GM12878 (cell line): Measurements from ENCODE around the gene WNK1. TPM values are rescaled to one million over a fixed set of nuclear protein-coding genes. Genes with fewer than 3 reads are reported as not detected.

Source experiments
- ATAC-seq: fragments of 200-7000 bp; cut with Tn5 transposase; 3 replicates; pipeline ENCODE4 v1.9.1; 2020; ENCODE audit warnings: mild to moderate bottlenecking, moderate library complexity
- BruUV-seq: library from RNA; stranded (reverse); fragments of 400-500 nt; replicated peaks from 2 replicates; lab custom pipeline; 2021; lab: Mats Ljungman, UMichigan
- CTCF ChIA-PET: fragments of 300-600 bp; sonication (Branson Sonifier 250); formaldehyde crosslinking; extraction: SDS; loops from one replicate; lab custom pipeline; 2021; ENCODE audit warnings: inconsistent platforms; lab: Yijun Ruan, JAX
- POLR2A ChIA-PET: fragments of 350-600 bp; formaldehyde crosslinking; extraction: SDS; loops from one replicate; lab custom pipeline; 2021; ENCODE audit warnings: inconsistent platforms; lab: Charles Lee
- RAD21 ChIA-PET: fragments of 300-600 bp; sonication (Branson Sonifier 250); formaldehyde crosslinking; loops from one replicate; lab custom pipeline; 2023; ENCODE audit warnings: antibody characterized with exemption; ENCODE audit not compliant: unreplicated experiment; lab: Charles Lee
- SMC1A ChIA-PET: fragments of 300-600 bp; sonication (Branson Sonifier 250); formaldehyde crosslinking; loops from one replicate; lab custom pipeline; 2023; ENCODE audit not compliant: unreplicated experiment, uncharacterized antibody; lab: Charles Lee
- DNase-seq: peaks from one replicate; pipeline ENCODE4 v3.0.0-alpha.2; 2011; ENCODE audit warnings: low read depth, low spot score
- FAIRE-seq: peaks from 3 replicates; lab custom pipeline; 2011; peaks lifted over from hg19 to GRCh38; lab: Jason Lieb, UNC
- H2AFZ ChIP-seq: 2 replicates; pipeline ENCODE4 v1.6.0; 2011; ENCODE audit warnings: low read depth, low read length, control low read depth; ENCODE audit not compliant: control insufficient read depth
- H3K27ac ChIP-seq: 2 replicates; pipeline ENCODE4 v1.5.1; 2011; ENCODE audit warnings: control low read depth; ENCODE audit not compliant: control insufficient read depth, insufficient read depth
- H3K27me3 ChIP-seq, 2 experiments: replicated peaks in 1 of 2; 2 replicates each; pipeline versions ENCODE4 v1.6.0 to v1.6.1; 2011; ENCODE audit warnings: low read length in 1 of 2; ENCODE audit not compliant: control insufficient read depth in 2 of 2, insufficient read depth in 2 of 2
- H3K36me3 ChIP-seq, 2 experiments: 2 replicates each; pipeline ENCODE4 v1.5.1; 2011; ENCODE audit warnings: low read length in 1 of 2; ENCODE audit not compliant: control insufficient read depth in 2 of 2, insufficient read depth in 2 of 2
- H3K4me1 ChIP-seq: 2 replicates; pipeline ENCODE4 v1.6.1; 2011; ENCODE audit warnings: mild to moderate bottlenecking, low read length, moderate library complexity, mixed read lengths; ENCODE audit not compliant: control insufficient read depth, insufficient read depth
- H3K4me2 ChIP-seq: 2 replicates; pipeline ENCODE4 v1.6.0; 2011; ENCODE audit warnings: control low read depth; ENCODE audit not compliant: control insufficient read depth, insufficient read depth
- H3K4me3 ChIP-seq: fragments of 200-600 bp; sonication (generic); 2 replicates; pipeline ENCODE4 v1.5.1; 2016
- H3K79me2 ChIP-seq: 2 replicates; pipeline ENCODE4 v1.6.0; 2011; ENCODE audit warnings: low read length; ENCODE audit not compliant: control insufficient read depth, insufficient read depth
- H3K9ac ChIP-seq: 2 replicates; pipeline ENCODE4 v1.8.0; 2011; ENCODE audit warnings: low read length, control low read depth, mixed read lengths; ENCODE audit not compliant: control insufficient read depth, insufficient read depth
- H3K9me3 ChIP-seq: replicated peaks from 3 replicates; pipeline ENCODE4 v1.5.1; 2011; ENCODE audit warnings: mild to moderate bottlenecking, low read length; ENCODE audit not compliant: control insufficient read depth, insufficient read depth
- H4K20me1 ChIP-seq: 2 replicates; pipeline ENCODE4 v1.6.0; 2011; ENCODE audit not compliant: control insufficient read depth, insufficient read depth
- ASH2L ChIP-seq: fragments of 300-600, 200-600 bp; sonication (generic); IDR thresholded peaks from 2 replicates; pipeline ENCODE4 v1.6.1; 2017; ENCODE audit warnings: low read depth, mild to moderate bottlenecking, borderline replicate concordance
- ATF3 ChIP-seq: IDR thresholded peaks from 2 replicates; pipeline ENCODE4 v1.6.1; 2011; ENCODE audit warnings: low read depth, mild to moderate bottlenecking, low read length, moderate library complexity, borderline replicate concordance; ENCODE audit errors: extremely low read depth
- CBFB ChIP-seq: IDR thresholded peaks from 2 replicates; pipeline ENCODE4 v1.6.1; 2016; ENCODE audit warnings: antibody characterized with exemption, low read depth
- CBX5 ChIP-seq: sonication (generic); IDR thresholded peaks from 2 replicates; pipeline ENCODE4 v1.6.1; 2016; ENCODE audit warnings: low read depth, moderate library complexity, mild to moderate bottlenecking, inconsistent platforms
- GABPA ChIP-seq: IDR thresholded peaks from 2 replicates; pipeline ENCODE4 v1.6.1; 2014; ENCODE audit warnings: antibody characterized with exemption, low read depth, mild to moderate bottlenecking, inconsistent platforms
- KAT2A ChIP-seq: conservative IDR thresholded peaks from 2 replicates; pipeline ENCODE4 v1.6.1; 2011; ENCODE audit warnings: low read depth, low read length; ENCODE audit not compliant: control insufficient read depth
- NFYA ChIP-seq: IDR thresholded peaks from 2 replicates; pipeline ENCODE4 v1.6.1; 2011; ENCODE audit warnings: low read depth, mild to moderate bottlenecking, low read length, improper control_type of control experiment, borderline replicate concordance
- PML ChIP-seq: IDR thresholded peaks from 2 replicates; pipeline ENCODE4 v1.6.1; 2012; ENCODE audit warnings: low read length, inconsistent platforms
- RELB ChIP-seq: fragments of 450-650 bp; IDR thresholded peaks from 2 replicates; pipeline ENCODE4 v1.6.1; 2017; ENCODE audit warnings: low read depth, mild to moderate bottlenecking, moderate library complexity
- SPI1 ChIP-seq: IDR thresholded peaks from 2 replicates; pipeline ENCODE4 v1.6.1; 2011; ENCODE audit warnings: low read depth, mild to moderate bottlenecking, low read length, moderate library complexity, borderline replicate concordance; ENCODE audit not compliant: insufficient read depth
- STAT1 ChIP-seq: fragments of 450-650 bp; conservative IDR thresholded peaks from 2 replicates; pipeline ENCODE4 v1.6.1; 2014; ENCODE audit warnings: antibody characterized with exemption, mild to moderate bottlenecking
- TCF3 ChIP-seq: IDR thresholded peaks from 2 replicates; pipeline ENCODE4 v1.6.1; 2012; ENCODE audit warnings: low read depth, mild to moderate bottlenecking, low read length, borderline replicate concordance; ENCODE audit not compliant: insufficient read depth
- WRNIP1 ChIP-seq: IDR thresholded peaks from 2 replicates; pipeline ENCODE4 v1.6.1; 2011; ENCODE audit warnings: low read depth, low read length, improper control_type of control experiment, borderline replicate concordance
- ZNF217 ChIP-seq: fragments of 450-650 bp; IDR thresholded peaks from 2 replicates; pipeline ENCODE4 v1.6.1; 2017; ENCODE audit warnings: antibody characterized with exemption, mild to moderate bottlenecking
- ZZZ3 ChIP-seq: IDR thresholded peaks from 2 replicates; pipeline ENCODE4 v1.6.1; 2011; ENCODE audit warnings: low read depth; ENCODE audit not compliant: control insufficient read depth, insufficient read length
- WGBS: methylation state at CpG from one replicate; pipeline ENCODE4 v1.1.6; 2016; ENCODE audit warnings: low lambda C conversion rate; ENCODE audit not compliant: insufficient replicate concordance, insufficient coverage; ENCODE audit errors: missing lambda C conversion rate; 5-methylcytosine and 5-hydroxymethylcytosine counted together
- in situ Hi-C: fragments of 300-500 bp; cut with MboI; formaldehyde crosslinking; loops from 9 replicates; pipeline ENCODE4 v1.14.3; 2018; ENCODE audit warnings: mixed read lengths
- intact Hi-C: fragments of 100-400 bp; cut with micrococcal nuclease; formaldehyde crosslinking; loops from one replicate; pipeline ENCODE4 v1.14.2; 2022; ENCODE audit not compliant: unreplicated experiment
- polyA plus RNA-seq, 11 experiments: library from polyadenylated mRNA; depleted of rRNA in 4 of 11; unstranded in 6 of 11; stranded (reverse) in 5 of 11; fragments of >200 nt; fragmentation: Nextera tagmentation in 4 of 11; fragmentation: Illumina TruSeq in 1 of 11; extraction: Ambion mirVana in 4 of 11; extraction: Trizol in 1 of 11; gene quantifications; 1 replicate in 1 of 11; 2 replicates in 10 of 11; pipeline versions ENCODE4 v1.2.1 to v1.2.3, GENCODE V29; 2011 to 2016; ENCODE audit warnings: inconsistent platforms in 2 of 11, missing spikeins in 2 of 11, low read depth in 1 of 11
- total RNA-seq, 4 experiments: library from RNA; depleted of rRNA in 3 of 4; stranded (reverse); fragments of >200 nt in 3 of 4; fragmentation: Illumina TruSeq in 1 of 4; extraction: Trizol in 1 of 4; gene quantifications; 2 replicates each; pipeline versions ENCODE4 v1.2.1 to v1.2.3, GENCODE V29; 2013 to 2021

WNK1 gene
- total and polyA plus RNA-seq, 10 of the 15 experiments (the other 5 are each of a cell fraction or from before 2014, with no cell fraction given), result 9.6 to 151 (median 86.6) TPM

DNA sequence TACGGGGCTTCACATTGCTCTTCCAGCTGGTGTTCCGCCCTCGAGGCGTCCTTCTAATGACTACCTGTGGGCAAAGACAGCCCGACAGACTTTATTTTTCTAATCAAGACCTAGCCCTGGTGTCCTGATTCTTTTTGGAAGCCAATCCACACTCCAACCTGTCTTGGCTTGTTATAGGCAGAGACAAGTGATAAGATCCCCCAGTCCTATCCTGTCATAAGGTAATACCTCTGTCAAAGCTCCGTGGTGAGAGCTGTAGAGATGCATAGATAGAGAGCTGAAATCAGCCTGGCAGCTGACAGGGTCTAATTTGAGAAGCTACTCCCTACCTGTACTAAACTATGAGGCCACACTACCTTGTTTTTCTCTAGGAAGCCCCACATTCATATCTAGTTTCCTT, 11.5 kb upstream of the WNK1 start:
- RAD21 ChIA-PET, result interaction anchor here (0.6 to 2.8 kb wide), 3 partner anchors 11 to 59 kb away, joined by 3 to 11 read pairs (median 4); partner anchors contain the start of gene WNK1
- 90% methylated on average over 6 of the region's 6 CpGs for WGBS
- no TSS peak for BruUV-seq
- CTCF ChIA-PET, result interaction anchor here (0.7 to 1.8 kb wide), 3 partner anchors 13 to 129 kb away, joined by 3 to 7 read pairs (median 3); no protein-coding TSS in a partner anchor
- in situ Hi-C loops, result no loop called here
- intact Hi-C loops, result no loop called here
- H3K79me2 ChIP-seq, result no peaks in the 10 kb centered on the region
- no peaks in the 10 kb centered on the region; the same call in 2 of the 3 replicates for H3K9me3 ChIP-seq
- POLR2A ChIA-PET, result interaction anchor here (0.8 to 2.7 kb wide), 4 partner anchors 10 to 14 kb away, joined by 3 to 10 read pairs (median 4); no protein-coding TSS in a partner anchor
- no peaks in the 10 kb centered on the region for H3K36me3 ChIP-seq
- H3K4me3 ChIP-seq, result no peak overlapping the region
- no peak for ATAC-seq
- SMC1A ChIA-PET, result interaction anchor here (1.0 to 9.7 kb wide), 7 partner anchors 9 to 121 kb away, joined by 3 to 133 read pairs (median 4); partner anchors contain the start of gene WNK1
- H3K4me2 ChIP-seq, result no peak overlapping the region
- no peak for FAIRE-seq
- no peak overlapping the region for H3K9ac ChIP-seq
- TF ChIP-seq GABPA (no peak), ZNF217 (no peak), WRNIP1 (no peak), NFYA (no peak), PML (no peak), TCF3 (no peak), CBX5 (no peak), CBFB (no peak), ATF3 (no peak), ASH2L (no peak), ZZZ3 (no peak), STAT1 (no peak), SPI1 (no peak), KAT2A (no peak), RELB (no peak)
- DNase-seq, result no peak
- H3K27ac ChIP-seq, result no peak overlapping the region
- H3K4me1 ChIP-seq, result peaks cover 11% of the 10 kb centered on the region
- no peaks in the 10 kb centered on the region for H3K27me3 ChIP-seq
- H4K20me1 ChIP-seq, result no peaks in the 10 kb centered on the region
- no peak overlapping the region for H2AFZ ChIP-seq
